ENCODE measurements around the gene IL17B.

IL17B gene

GRCh38 chr5:149407323-149408251 lies 28.5 kb upstream of the IL17B start:
- no peak overlapping the region for H2BK5ac ChIP-seq (ENCODE audit: low read depth, low read length, poor library complexity, severe bottlenecking)
- H3K4me3 ChIP-seq (ENCODE audit: insufficient read depth in 1 of 2, low read depth in 1 of 2, low read length in 2 of 2) = peak overlapping the region; percentile 52 to 77
- H3K18ac ChIP-seq (ENCODE audit: low read depth in 1 of 2, low read length in 2 of 2) = peak overlapping the region; percentile 34 to 97
- H3K14ac ChIP-seq (ENCODE audit: low read length in 2 of 2) = peak overlapping the region in 1 of 2 experiments; percentile 63
- H3K79me1 ChIP-seq (replicated peaks; ENCODE audit: low read length, poor library complexity, severe bottlenecking) = peaks cover 7% of the 10 kb centered on the region
- H2AK5ac ChIP-seq (ENCODE audit: low read length, severe bottlenecking) = peak overlapping the region; percentile 27
- DNase-seq = peak; percentile 56
- H3K9ac ChIP-seq (ENCODE audit: low read length) = peak overlapping the region; percentile 81
- H3K9me3 ChIP-seq (ENCODE audit: control insufficient read depth, low read length) = no peaks in the 10 kb centered on the region
- peak overlapping the region; percentile 63 for H4K8ac ChIP-seq (ENCODE audit: low read length)
- peaks cover 0 to 14% of the 10 kb centered on the region in 2 experiments for H3K36me3 ChIP-seq (ENCODE audit: control insufficient read depth in 1 of 2, insufficient read depth in 2 of 2, low read depth in 1 of 2, low read length in 2 of 2)
- peak overlapping the region; percentile 53 to 78 for H3K23ac ChIP-seq (ENCODE audit: low read length in 2 of 2)
- H2BK120ac ChIP-seq (ENCODE audit: low read depth, low read length) = peak overlapping the region; percentile 93
- H3K27me3 ChIP-seq (ENCODE audit: control insufficient read depth in 1 of 2, insufficient read depth in 1 of 2, low read length in 2 of 2) = no peaks in the 10 kb centered on the region
- no peak overlapping the region for H2AFZ ChIP-seq (ENCODE audit: low read depth, low read length)
- H3K4ac ChIP-seq (ENCODE audit: low read depth in 1 of 2, low read length in 2 of 2) = peak overlapping the region; percentile 99
- H3K27ac ChIP-seq (ENCODE audit: low read length, poor library complexity, severe bottlenecking) = peak overlapping the region; percentile 82
- H3K4me2 ChIP-seq (ENCODE audit: low read length, poor library complexity, severe bottlenecking) = peak overlapping the region; percentile 92
- WGBS = 57% methylated on average over 11 of the region's 11 CpGs
- peak overlapping the region; percentile 62 for H4K91ac ChIP-seq (ENCODE audit: low read length)
- peak overlapping the region; percentile 91 for H2BK15ac ChIP-seq (ENCODE audit: low read depth, poor library complexity, severe bottlenecking)
- H2BK12ac ChIP-seq (ENCODE audit: low read length in 2 of 2) = peak overlapping the region; percentile 72 to 75
- peaks cover 61% of the 10 kb centered on the region for H3K4me1 ChIP-seq (ENCODE audit: control insufficient read depth, insufficient read depth, low read depth, low read length)

DNA sequence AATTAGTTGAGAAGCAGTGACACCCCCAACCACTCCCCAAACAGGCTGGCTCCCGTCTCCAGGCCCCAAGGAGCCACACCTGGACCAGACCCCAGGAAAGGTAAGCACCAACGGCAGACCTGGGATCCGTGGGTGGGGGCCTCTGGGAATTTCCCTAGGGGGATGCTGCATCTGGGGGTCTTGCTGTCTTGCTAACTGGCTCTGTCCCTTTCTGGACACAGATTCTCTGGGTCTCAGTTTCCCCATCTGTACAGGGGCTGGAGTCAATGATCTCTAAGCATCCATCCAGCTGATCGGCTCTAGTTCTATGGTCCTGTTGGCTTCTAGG lies 27.9 kb upstream of the IL17B start:
- no peak for DNase-seq
- WGBS = 46% methylated on average over 4 of the region's 4 CpGs
- Histone ChIP-seq H2BK120ac (ENCODE audit: low read depth, low read length) (peak overlapping the region; percentile 93), H3K79me1 (replicated peaks; ENCODE audit: low read length, poor library complexity, severe bottlenecking) (peaks cover 3% of the 10 kb centered on the region), H3K23ac (ENCODE audit: low read length in 2 of 2) (peak overlapping the region in 1 of 2 experiments; percentile 67), H3K4me2 (ENCODE audit: low read length, poor library complexity, severe bottlenecking) (peak overlapping the region; percentile 92), H2BK12ac (ENCODE audit: low read length in 2 of 2) (peak overlapping the region; percentile 72 to 75), H3K9me3 (ENCODE audit: control insufficient read depth, low read length) (no peaks in the 10 kb centered on the region), H3K27me3 (ENCODE audit: control insufficient read depth in 1 of 2, insufficient read depth in 1 of 2, low read length in 2 of 2) (no peaks in the 10 kb centered on the region), H3K27ac (ENCODE audit: low read length, poor library complexity, severe bottlenecking) (peak overlapping the region; percentile 82), H3K9ac (ENCODE audit: low read length) (peak overlapping the region; percentile 81), H4K8ac (ENCODE audit: low read length) (peak overlapping the region; percentile 63), H3K4ac (ENCODE audit: low read depth in 1 of 2, low read length in 2 of 2) (peak overlapping the region; percentile 99), H3K4me1 (ENCODE audit: control insufficient read depth, insufficient read depth, low read depth, low read length) (peaks cover 57% of the 10 kb centered on the region), H2AK5ac (ENCODE audit: low read length, severe bottlenecking) (peak overlapping the region; percentile 7), H2AFZ (ENCODE audit: low read depth, low read length) (no peak overlapping the region), H2BK15ac (ENCODE audit: low read depth, poor library complexity, severe bottlenecking) (peak overlapping the region; percentile 91), H3K36me3 (ENCODE audit: control insufficient read depth in 1 of 2, insufficient read depth in 2 of 2, low read depth in 1 of 2, low read length in 2 of 2) (peaks cover 0 to 11% of the 10 kb centered on the region in 2 experiments), H3K4me3 (ENCODE audit: insufficient read depth in 1 of 2, low read depth in 1 of 2, low read length in 2 of 2) (peak overlapping the region; percentile 52 to 77), H2BK5ac (ENCODE audit: low read depth, low read length, poor library complexity, severe bottlenecking) (peak overlapping the region; percentile 15), H4K91ac (ENCODE audit: low read length) (peak overlapping the region; percentile 62), H3K14ac (ENCODE audit: low read length in 2 of 2) (peak overlapping the region; percentile 39 to 63), H3K18ac (ENCODE audit: low read depth in 1 of 2, low read length in 2 of 2) (peak overlapping the region; percentile 34 to 97)

DNA sequence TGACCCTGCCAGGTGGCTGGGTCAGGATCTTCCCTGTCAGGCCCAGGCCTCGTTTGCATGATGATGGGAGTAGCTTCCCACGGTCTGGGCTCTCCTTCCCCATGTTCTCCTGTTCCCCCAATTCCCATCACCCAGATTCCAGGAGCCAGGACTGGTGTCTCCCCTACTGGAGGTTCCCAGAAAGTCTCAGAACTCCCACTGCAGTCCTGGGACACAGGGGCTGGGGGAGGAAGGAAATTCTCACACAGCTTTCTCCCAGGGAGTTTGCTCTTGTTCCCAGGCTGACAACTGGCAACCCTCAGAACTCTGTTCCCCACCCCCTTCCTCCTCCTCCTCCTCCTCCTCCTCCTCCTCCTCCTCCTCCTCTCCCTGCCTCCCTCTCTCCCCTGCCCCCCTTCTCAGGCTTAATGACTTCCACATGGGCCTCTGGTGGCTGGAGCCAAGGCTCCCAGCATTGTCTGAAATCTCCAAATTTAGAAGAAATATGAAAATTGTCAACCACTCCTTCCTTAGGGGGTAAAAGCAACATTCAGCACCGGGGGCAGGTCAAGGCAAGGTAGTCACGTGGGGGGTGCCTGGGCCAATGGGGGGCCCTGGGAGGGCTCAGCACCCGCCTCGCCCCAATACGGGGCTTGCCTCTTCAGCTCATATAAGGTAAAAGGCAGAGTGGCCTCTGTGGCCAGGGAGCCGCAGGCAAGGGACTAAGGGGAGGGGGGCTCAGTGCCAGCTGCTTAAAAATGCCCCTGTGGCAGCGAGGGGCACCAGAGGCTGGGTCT lies 27.3 kb upstream of the IL17B start:
- peak overlapping the region; percentile 91 for H2BK15ac ChIP-seq (ENCODE audit: low read depth, poor library complexity, severe bottlenecking)

More for the DNA sequence above, 27.3 kb upstream of the IL17B start:
- Histone ChIP-seq H3K23ac (ENCODE audit: low read length in 2 of 2) (peak overlapping the region; percentile 9 to 67), H3K4me2 (ENCODE audit: low read length, poor library complexity, severe bottlenecking) (peak overlapping the region; percentile 92), H3K27me3 (ENCODE audit: control insufficient read depth in 1 of 2, insufficient read depth in 1 of 2, low read length in 2 of 2) (no peaks in the 10 kb centered on the region), H3K18ac (ENCODE audit: low read depth in 1 of 2, low read length in 2 of 2) (peak overlapping the region; percentile 97 to 100), H3K4me1 (ENCODE audit: control insufficient read depth, insufficient read depth, low read depth, low read length) (peaks cover 55% of the 10 kb centered on the region), H3K9me3 (ENCODE audit: control insufficient read depth, low read length) (no peaks in the 10 kb centered on the region), H3K79me1 (replicated peaks; ENCODE audit: low read length, poor library complexity, severe bottlenecking) (peaks cover 2% of the 10 kb centered on the region), H3K4ac (ENCODE audit: low read depth in 1 of 2, low read length in 2 of 2) (peak overlapping the region; percentile 99 to 100), H2BK5ac (ENCODE audit: low read depth, low read length, poor library complexity, severe bottlenecking) (peak overlapping the region; percentile 87), H2AFZ (ENCODE audit: low read depth, low read length) (no peak overlapping the region), H3K9ac (ENCODE audit: low read length) (peak overlapping the region; percentile 81), H4K8ac (ENCODE audit: low read length) (peak overlapping the region; percentile 100), H4K91ac (ENCODE audit: low read length) (peak overlapping the region; percentile 100), H2BK12ac (ENCODE audit: low read length in 2 of 2) (peak overlapping the region; percentile 94 to 99), H3K27ac (ENCODE audit: low read length, poor library complexity, severe bottlenecking) (peak overlapping the region; percentile 82), H3K36me3 (ENCODE audit: control insufficient read depth in 1 of 2, insufficient read depth in 2 of 2, low read depth in 1 of 2, low read length in 2 of 2) (peaks cover 0 to 10% of the 10 kb centered on the region in 2 experiments), H3K14ac (ENCODE audit: low read length in 2 of 2) (peak overlapping the region; percentile 39 to 90), H2AK5ac (ENCODE audit: low read length, severe bottlenecking) (peak overlapping the region; percentile 98), H2BK120ac (ENCODE audit: low read depth, low read length) (peak overlapping the region; percentile 100), H3K4me3 (ENCODE audit: insufficient read depth in 1 of 2, low read depth in 1 of 2, low read length in 2 of 2) (peak overlapping the region; percentile 52 to 77)
- 23% methylated on average over 9 of the region's 9 CpGs for WGBS
- DNase-seq = peak; percentile 87
